Heart left ventricle (tissue), 16 donors: ENCODE measurements around the gene SH3RF2. TPM values are rescaled to one million over a fixed set of nuclear protein-coding genes. Genes with fewer than 3 reads are reported as not detected.
A peak's percentile ranks its signal among the peaks of the same experiment; 100 is the strongest.

ENCODE experiments used
- ATAC-seq, 4 donors: fragments of 200-7000 bp; cut with Tn5 transposase; one replicate each; pipeline ENCODE4 v1.9.1; 2020 to 2022; ENCODE audit warnings: moderate library complexity in 4 of 4, mild to moderate bottlenecking in 3 of 4, moderate number of reproducible peaks in 1 of 4
- DNase-seq, 5 donors: peaks; one replicate each; pipeline ENCODE4 v3.0.0-alpha.2; 2020
- H3K27ac ChIP-seq, 12 donors: fragments of 200-600 bp; sonication (generic) in 4 of 12; one replicate each; pipeline versions ENCODE4 v1.5.0 to v1.8.0; 2016 to 2022; ENCODE audit warnings: mild to moderate bottlenecking in 2 of 12
- H3K27me3 ChIP-seq, 9 donors: fragments of 200-600 bp; sonication (generic) in 2 of 9; one replicate each; pipeline versions ENCODE4 v1.5.1 to v1.8.0; 2016 to 2022; ENCODE audit warnings: mild to moderate bottlenecking in 3 of 9
- H3K36me3 ChIP-seq, 9 donors: fragments of 200-600 bp; sonication (generic) in 2 of 9; one replicate each; pipeline versions ENCODE4 v1.5.0 to v1.8.0; 2018 to 2022; ENCODE audit warnings: mild to moderate bottlenecking in 2 of 9
- H3K4me1 ChIP-seq, 12 donors: fragments of 200-600 bp; sonication (generic) in 4 of 12; one replicate each; pipeline versions ENCODE4 v1.5.0 to v1.8.0; 2016 to 2022; ENCODE audit warnings: mild to moderate bottlenecking in 3 of 12
- H3K4me3 ChIP-seq, 12 donors: fragments of 200-600 bp; sonication (generic) in 4 of 12; one replicate each; pipeline versions ENCODE4 v1.5.0 to v1.8.0; 2017 to 2022; ENCODE audit warnings: mild to moderate bottlenecking in 9 of 12, moderate library complexity in 4 of 12
- H3K9me3 ChIP-seq, 12 donors: fragments of 200-600 bp; sonication (generic) in 4 of 12; one replicate each; pipeline versions ENCODE4 v1.5.0 to v1.8.0; 2016 to 2022; ENCODE audit warnings: mild to moderate bottlenecking in 1 of 12
- CTCF ChIP-seq, 12 donors: fragments of 200-600 bp; sonication (generic) in 4 of 12; IDR thresholded peaks; one replicate each; pipeline versions ENCODE4 v1.5.0 to v1.8.0; 2018 to 2022; ENCODE audit warnings: antibody characterized with exemption in 12 of 12, mild to moderate bottlenecking in 5 of 12
- POLR2A ChIP-seq, 2 donors: fragments of 450-650 bp; IDR thresholded peaks; one replicate each; pipeline ENCODE4 v1.6.1; 2017; ENCODE audit warnings: antibody characterized with exemption in 2 of 2, mild to moderate bottlenecking in 2 of 2, moderate library complexity in 2 of 2
- WGBS, 4 donors: extraction: QIAGEN DNeasy Blood & Tissue Kit in 2 of 4; methylation state at CpG; one replicate each; pipeline versions ENCODE4 v1.1.5 to v1.1.7; 2013 to 2018; 5-methylcytosine and 5-hydroxymethylcytosine counted together
- intact Hi-C, 10 donors: fragments of 100-400 bp; cut with DNase I; formaldehyde crosslinking; loops; one replicate each; pipeline versions ENCODE4 v1.11.1 to v1.14.2; 2022
- polyA plus RNA-seq, 2 donors: library from polyadenylated mRNA; stranded (reverse); fragments of 200-250 nt; gene quantifications; one replicate each; pipeline ENCODE4 v1.2.3, GENCODE V29; 2013
- total RNA-seq, 9 donors: library from RNA; depleted of rRNA in 2 of 9; stranded (reverse); fragments of >200 nt in 2 of 9; fragmentation: NEBNext Ultra II Directional in 3 of 9; extraction: Animal tissue kit (Norgen Biotek cat#: 25700) in 3 of 9; gene quantifications; one replicate each; pipeline versions ENCODE4 v1.1.0 to v1.2.4, GENCODE V29; 2016 to 2023
- donor health status: ischemic (EF 13 %, LVEDD 7.1; RV severe dilation, severe dysfunction).
- donor health status: healthy with polysubstance abuse.
- donor health status: DM: no; HTN: yes; CAD: no.
- donor health status: DM: no; HTN: no; CAD: no.
- donor health status: ischemic (EF 25% LVEDD 6.9; RV normal size, moderate dysfunction).
- donor health status: ischemic (EF 25% LVEDD 5.7; RV mildly dilated, moderate dysfunction).
- donor health status: healthy.
- donor health status: DM: yes; HTN: yes; CAD: no.
- donor health status: ischemic (EF 35%, LVEDD 5.7; RV mildly dilated, moderate dysfunction).
- donor health status: nonischemic (EF 11% LVEDD 7.7; RV severe dilation, severe dysfunction).
- donor health status: DM: yes; HTN: yes; CAD: no.
- donor health status: PGD.
- donor health status: ischemic (EF 29% LVEDD 5.4; RV normal size, mild dysfunction).
- donor health status: nonischemic (EF 23%, LVEDD 6.1; RV moderate dilation, normal function).

SH3RF2 gene
- total and polyA plus RNA-seq, 11 donors, result 31.3 to 750 (median 180) TPM

GRCh38 chr5:145924849-145925248 is 11.5 kb upstream of the SH3RF2 start:
- Histone ChIP-seq H3K27me3 (no peaks in the 10 kb centered on the region), H3K27ac (no peak overlapping the region), H3K36me3 (no peaks in the 10 kb centered on the region), H3K4me1 (no peaks in the 10 kb centered on the region), H3K4me3 (no peak overlapping the region), H3K9me3 (peaks cover 0 to 3% (median 0%) of the 10 kb centered on the region in 12 donors)
- 83 to 96% (median 89%) methylated on average over 1 of the region's 1 CpG for WGBS, 4 donors
- ATAC-seq (no peak), DNase-seq (no peak)
- intact Hi-C loops, result no loop called here
- TF ChIP-seq POLR2A (IDR thresholded peaks at IDR 0.05) (no peak), CTCF (IDR thresholded peaks at IDR 0.05) (no peak)

GRCh38 chr5:145925353-145925752 is 11.0 kb upstream of the SH3RF2 start:
- intact Hi-C loops, result no loop called here
- no peaks in the 10 kb centered on the region for H3K27me3 ChIP-seq
- H3K4me3 ChIP-seq, result no peak overlapping the region
- no peak for TF ChIP-seq CTCF (IDR thresholded peaks at IDR 0.05)
- ATAC-seq, result peak in 1 of 4 donors; percentile 33
- no peaks in the 10 kb centered on the region for H3K4me1 ChIP-seq
- WGBS, 4 donors, result 6 to 66% (median 35%) methylated on average over 1 of the region's 1 CpG
- DNase-seq, result no peak
- H3K27ac ChIP-seq, result no peak overlapping the region
- H3K9me3 ChIP-seq, result peaks cover 0 to 3% (median 0%) of the 10 kb centered on the region in 12 donors
- no peaks in the 10 kb centered on the region for H3K36me3 ChIP-seq

- no peak overlapping the region for H3K27ac ChIP-seq
- no peak for DNase-seq
These were observed 10.6 kb upstream of the SH3RF2 start for GRCh38 chr5:145925803-145926202.

GRCh38 chr5:145931718-145932117 is 4.7 kb upstream of the SH3RF2 start:
- DNase-seq, result no peak
- no peak overlapping the region for H3K27ac ChIP-seq
- H3K4me1 ChIP-seq, result peaks cover 0 to 12% (median 2%) of the 10 kb centered on the region in 12 donors
- 78 to 87% (median 81%) methylated on average over 2 of the region's 2 CpGs for WGBS, 4 donors
- no peak for ATAC-seq
- H3K36me3 ChIP-seq, result no peaks in the 10 kb centered on the region
- peaks cover 0 to 3% (median 0%) of the 10 kb centered on the region in 12 donors for H3K9me3 ChIP-seq
- intact Hi-C loops, result loop anchor here in 3 of 10 donors (10.0 kb wide), 1 partner anchor 113 kb away; no protein-coding TSS in a partner anchor
- H3K4me3 ChIP-seq, result no peak overlapping the region
- peaks cover 0 to 11% (median 0%) of the 10 kb centered on the region in 9 donors for H3K27me3 ChIP-seq
- TF ChIP-seq POLR2A (IDR thresholded peaks at IDR 0.05) (no peak), CTCF (IDR thresholded peaks at IDR 0.05) (no peak)

More at GRCh38 chr5:145925803-145926202, 10.6 kb upstream of the SH3RF2 start:
- Histone ChIP-seq H3K4me1 (no peaks in the 10 kb centered on the region), H3K4me3 (no peak overlapping the region), H3K27me3 (no peaks in the 10 kb centered on the region), H3K9me3 (peaks cover 0 to 3% (median 0%) of the 10 kb centered on the region in 12 donors), H3K36me3 (no peaks in the 10 kb centered on the region)
- ATAC-seq, result no peak
- TF ChIP-seq POLR2A (IDR thresholded peaks at IDR 0.05), result no peak
- TF ChIP-seq CTCF (IDR thresholded peaks at IDR 0.05), result no peak
- intact Hi-C loops, result no loop called here
